M059J (cell line): ENCODE results near the gene HOXC10. TPM values are rescaled to one million over a fixed set of nuclear protein-coding genes. Genes with fewer than 3 reads are reported as not detected.
A peak's percentile ranks its signal among the peaks of the same experiment; 100 is the strongest.

Source experiments
- DNase-seq: peaks from one replicate; pipeline ENCODE4 v3.0.0-alpha.2; 2012; ENCODE audit warnings: low read depth
- total RNA-seq: library from RNA; depleted of rRNA; stranded (reverse); fragments of >200 nt; shearing (Covaris generic); gene quantifications from 2 replicates; pipeline ENCODE4 v1.2.3, GENCODE V29; 2014; rRNA removed

Gene HOXC10
- 15.0 and 15.3 TPM in 2 replicates for total RNA-seq

DNA sequence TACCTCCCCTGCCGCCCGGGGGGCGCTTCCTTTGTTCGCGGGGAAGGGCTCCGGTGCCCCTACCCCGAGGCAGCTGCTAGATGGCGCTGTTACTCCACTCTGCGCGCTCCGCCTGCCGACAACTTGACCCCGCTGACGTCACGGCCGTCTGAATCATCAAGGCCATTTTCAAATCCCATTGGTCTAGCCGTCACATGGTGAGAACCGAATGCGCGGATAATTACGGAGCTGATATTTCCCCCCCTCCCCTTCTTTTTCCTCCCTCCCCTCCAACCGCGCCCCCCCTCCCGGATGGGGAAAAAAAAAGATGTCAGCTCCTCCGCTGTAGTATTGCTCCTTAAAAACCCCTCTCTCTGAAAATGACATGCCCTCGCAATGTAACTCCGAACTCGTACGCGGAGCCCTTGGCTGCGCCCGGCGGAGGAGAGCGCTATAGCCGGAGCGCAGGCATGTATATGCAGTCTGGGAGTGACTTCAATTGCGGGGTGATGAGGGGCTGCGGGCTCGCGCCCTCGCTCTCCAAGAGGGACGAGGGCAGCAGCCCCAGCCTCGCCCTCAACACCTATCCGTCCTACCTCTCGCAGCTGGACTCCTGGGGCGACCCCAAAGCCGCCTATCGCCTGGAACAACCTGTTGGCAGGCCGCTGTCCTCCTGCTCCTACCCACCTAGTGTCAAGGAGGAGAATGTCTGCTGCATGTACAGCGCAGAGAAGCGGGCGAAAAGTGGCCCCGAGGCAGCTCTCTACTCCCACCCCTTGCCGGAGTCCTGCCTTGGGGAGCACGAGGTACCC is at the start of gene HOXC10:
HOXC10 (plus strand) TSS at position 246 of the 791 bp plus-strand sequence; CDS start at position 360, 114 bp downstream.
- DNase-seq: peak; percentile 94

DNA sequence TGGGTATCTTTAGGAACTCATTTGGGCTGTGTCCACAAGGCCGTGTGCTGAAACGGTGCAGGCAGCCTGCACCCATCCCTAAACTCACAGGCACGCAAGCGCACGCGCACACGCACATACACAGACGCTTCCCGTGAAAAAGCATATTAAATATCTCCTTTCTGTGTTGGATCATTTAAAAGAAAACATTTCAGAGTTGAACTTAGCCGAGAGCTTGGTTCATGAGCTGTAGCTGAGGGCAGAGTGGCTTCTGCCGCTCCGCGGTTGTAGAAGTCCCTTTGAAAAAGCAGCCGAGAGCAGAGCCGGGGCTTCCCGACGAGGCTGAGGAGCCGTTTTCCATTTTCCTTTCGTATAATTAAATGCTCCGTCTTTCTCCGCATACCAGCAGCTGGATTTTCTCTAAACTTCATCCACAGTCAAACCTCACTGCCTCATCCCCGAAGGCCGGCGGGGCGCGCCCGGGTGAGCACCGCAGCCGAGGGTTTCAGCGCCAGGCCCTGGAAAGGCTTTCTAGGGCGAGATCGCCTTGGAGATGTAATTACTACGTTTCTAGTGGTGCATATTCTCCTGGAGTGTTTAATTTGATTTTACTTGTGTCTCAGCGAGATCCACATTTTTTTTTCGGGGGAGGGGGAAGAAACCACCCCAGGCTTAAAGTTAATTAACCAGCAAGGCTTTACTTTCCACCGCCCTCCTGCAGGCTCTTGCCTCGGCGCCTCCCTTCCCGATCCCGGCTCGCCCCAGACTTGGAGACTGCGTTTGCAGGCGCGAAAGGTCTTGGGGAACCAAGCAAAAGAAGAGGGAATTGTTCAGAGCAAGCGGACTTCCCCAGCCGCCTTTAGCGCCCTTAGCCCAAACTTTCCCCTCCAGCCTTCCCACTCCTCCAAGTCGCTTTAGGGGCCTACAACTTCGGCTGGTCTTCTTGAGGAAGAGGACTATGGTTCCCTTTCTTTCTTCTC is 49.3 kb upstream of the HOXC10 start:
- no peak for DNase-seq

DNA sequence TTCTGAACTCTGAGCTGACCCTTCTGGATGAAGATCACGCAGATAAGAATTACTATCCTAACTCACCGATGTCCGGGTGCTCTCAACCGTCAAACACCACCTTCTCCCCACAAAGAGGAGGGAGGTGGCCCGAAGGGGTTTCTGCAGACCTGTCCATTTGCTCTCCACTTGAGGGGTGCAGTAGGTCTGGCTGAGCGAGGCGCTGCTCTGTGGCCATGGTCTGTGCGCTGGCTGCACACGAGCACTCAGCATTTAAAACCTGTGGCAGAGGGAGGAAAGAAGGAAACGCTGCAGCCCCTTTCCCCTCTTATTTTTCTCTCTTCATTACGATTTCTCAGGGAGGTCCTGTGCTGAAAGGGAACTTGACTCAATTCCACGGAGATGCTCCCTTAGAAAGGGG is 47.8 kb upstream of the HOXC10 start:
- DNase-seq: no peak

DNA sequence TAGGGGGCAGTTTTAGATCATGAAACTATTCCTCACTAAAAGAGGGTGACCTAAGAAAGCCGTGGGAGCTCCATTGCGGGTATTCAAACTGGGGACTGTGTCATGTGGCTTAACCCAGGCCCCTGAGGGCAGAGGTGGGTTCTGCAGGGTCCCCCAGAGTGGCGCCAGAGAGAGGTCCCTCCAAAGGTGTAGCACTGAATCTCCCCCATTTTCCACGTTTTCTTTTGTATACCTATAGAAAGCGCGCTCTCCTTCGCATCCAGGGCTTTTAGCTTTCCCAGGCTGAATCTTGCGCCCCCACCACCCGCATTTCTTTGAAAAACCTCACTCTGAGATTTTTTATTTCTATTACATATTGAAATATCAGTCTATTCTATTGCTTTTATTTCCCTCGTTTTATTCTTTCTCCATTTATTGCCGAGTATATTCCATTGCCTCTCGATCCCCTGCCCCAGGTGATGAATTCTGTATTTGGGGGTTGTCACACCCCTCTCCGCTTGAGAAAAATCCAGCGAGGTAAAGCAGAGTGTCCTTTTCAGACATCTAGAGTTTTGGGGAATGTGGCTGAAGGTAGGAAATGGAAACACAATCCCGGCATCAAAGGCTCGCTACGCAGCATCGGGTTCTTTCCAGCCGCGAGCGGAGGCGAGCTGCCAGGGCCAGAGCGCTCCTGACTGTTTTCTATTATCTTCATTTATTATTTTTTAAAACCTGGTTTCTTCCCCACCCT is 47.2 kb upstream of the HOXC10 start:
- DNase-seq: no peak

DNA sequence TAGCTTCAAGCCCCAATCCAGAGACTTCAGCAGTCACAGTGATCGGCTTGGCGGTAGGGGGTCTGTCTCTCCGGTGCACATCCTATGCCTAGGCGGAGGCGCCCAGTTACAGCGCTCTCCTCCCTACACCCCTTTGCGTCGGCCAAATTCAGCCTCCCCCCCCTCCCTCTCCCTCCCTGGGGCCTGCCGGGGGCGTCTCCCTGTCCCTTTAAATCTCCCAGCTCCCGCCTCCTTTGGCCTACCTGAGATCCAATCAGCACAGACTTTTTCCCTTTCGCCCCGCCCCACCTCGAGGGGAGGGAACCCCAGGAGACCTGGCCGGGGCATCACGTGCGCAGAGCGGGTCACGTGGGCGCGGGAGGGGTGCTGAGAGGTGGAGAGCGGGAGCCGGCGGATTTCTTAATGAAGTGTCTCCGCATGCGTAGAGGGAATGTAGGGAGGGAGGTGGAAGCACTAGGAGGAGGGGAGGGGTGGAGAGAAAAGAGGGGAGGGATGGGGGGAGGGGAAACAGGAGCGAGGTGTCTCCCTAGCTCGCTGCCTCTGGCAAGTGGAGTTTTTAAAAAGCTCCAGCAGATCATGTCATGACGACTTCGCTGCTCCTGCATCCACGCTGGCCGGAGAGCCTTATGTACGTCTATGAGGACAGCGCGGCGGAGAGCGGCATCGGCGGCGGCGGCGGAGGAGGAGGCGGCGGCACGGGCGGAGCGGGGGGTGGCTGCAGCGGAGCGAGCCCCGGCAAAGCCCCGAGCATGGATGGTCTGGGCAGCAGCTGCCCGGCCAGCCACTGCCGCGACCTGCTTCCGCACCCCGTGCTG is 46.4 kb upstream of the HOXC10 start, which contains the start of gene HOXC13:
HOXC13 (plus strand) TSS at position 506 of the 815 bp plus-strand sequence; CDS start at position 582, 76 bp downstream.
- DNase-seq: peak; percentile 100

DNA sequence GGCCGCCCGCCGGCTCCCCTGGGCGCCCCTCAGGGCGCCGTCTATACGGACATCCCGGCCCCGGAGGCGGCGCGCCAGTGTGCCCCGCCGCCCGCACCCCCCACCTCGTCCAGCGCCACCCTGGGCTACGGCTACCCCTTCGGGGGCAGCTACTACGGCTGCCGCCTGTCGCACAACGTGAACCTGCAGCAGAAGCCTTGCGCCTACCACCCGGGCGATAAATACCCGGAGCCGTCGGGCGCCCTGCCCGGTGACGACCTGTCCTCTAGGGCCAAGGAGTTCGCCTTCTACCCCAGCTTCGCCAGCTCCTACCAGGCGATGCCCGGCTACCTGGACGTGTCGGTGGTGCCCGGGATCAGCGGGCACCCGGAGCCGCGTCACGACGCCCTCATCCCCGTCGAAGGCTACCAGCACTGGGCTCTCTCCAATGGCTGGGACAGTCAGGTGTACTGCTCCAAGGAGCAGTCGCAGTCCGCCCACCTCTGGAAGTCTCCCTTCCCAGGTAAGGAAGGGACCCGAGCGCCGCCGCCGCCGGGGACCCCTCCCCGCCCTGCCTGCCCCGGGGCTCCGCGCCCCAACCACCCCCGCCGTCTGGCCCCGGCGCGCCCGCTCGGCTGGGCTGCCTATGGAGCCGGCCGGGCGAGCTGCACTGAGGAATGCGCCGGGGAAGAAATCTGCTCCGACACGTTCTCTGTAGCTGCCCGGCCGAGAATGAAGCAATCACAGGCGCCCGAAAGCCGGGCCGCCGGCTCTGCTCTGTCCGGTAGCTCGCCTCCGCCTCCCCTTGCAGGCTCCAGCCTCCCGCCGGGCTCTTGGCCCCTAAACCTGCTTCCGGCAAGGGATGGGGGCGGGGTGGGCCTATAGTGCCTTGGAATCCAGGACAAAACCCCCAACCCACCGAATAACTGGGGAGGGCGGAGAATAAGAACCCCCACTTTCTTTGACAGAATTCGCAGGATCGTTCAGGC is 45.5 kb upstream of the HOXC10 start:
- DNase-seq: peak; percentile 56

DNA sequence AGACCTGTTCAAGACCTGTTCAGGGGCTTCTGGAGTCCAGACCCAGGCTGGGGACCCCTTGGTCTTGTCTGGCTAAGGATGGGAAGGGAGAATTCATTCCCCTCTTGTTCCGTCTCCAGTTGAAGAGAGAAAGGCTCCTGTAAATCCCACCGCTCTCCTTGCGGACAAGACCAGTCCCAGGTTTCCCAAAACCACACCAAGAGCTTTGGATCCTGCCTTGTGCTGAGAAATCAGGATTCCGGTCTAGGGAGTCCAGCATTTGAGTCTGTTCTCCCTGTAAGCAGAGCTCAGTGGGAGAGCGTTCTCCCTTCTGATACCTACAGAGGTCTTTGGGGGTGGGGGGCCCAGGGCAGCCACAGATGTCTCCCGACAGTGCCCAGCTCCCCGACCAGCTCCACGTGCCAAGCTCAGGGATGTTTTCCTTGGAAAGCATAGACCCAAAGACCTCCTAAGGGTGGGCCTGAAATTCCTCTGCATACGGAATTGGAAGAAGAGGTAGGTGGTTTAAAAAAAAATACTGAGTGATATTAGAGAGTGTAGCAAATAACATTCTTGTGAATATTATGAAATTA is 44.4 kb upstream of the HOXC10 start:
- peak; percentile 31 for DNase-seq

DNA sequence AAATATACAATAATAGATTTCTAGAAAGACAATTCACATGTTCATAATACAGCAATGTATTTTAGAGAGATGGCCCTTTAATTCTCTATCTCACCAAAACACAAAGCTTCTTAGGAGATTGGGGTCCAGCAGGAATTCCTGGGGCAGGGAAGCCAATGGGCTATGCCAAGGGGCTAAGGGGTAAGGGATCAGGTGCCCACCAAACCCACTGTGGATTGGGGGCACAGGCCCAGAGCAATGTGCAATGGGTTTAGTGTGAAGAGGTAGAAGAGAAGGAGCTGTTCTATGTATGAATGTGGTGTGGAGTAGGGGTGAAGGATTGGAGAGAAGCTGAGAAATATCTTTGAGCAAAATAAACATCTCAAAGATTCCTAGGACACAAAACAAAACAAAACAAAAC is 43.8 kb upstream of the HOXC10 start:
- no peak for DNase-seq

DNA sequence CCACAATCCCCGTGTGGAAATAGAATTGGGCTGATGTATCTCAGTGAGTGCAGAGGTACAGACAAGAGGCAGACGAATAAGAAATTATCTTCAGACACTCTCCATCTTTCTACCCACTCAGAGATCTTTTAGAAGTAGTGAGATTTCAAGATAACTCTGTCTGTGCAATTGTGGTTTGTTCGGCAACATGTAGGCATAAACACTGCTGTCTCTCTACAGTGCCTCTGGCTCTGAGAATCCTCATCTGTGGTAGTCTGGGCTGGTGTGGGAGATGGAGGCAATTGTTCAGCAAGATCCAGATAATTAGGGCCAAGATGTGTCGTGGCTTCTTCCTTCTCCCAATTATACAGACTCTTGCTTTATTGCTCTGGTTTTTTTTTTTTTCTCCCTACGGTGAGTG is 43.2 kb upstream of the HOXC10 start:
- peak; percentile 75 for DNase-seq

DNA sequence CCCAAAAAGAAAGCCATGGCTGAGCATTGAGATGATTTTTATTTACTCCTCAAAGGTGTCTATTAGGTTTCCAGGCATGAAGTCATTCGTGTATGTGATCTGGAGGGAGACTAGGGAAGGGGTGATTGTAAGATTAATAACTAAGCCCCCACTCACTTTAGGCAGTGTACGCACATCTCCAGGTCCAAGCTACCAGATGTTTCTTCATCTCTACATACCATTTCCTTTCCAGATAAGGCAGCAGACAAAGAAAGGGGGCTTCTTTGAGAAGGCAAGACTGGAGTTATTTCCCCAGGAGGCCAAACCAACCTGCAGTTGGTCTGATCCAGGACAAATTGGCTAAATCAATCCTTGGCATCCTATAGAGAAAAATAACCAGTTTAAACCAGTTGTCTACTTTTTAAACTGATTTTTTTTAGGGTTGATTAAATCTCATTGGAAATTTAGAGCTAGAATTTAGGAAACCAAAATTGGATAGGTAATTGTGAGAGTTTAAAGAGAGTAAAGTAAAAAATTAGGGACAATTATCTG is 42.4 kb upstream of the HOXC10 start:
- no peak for DNase-seq

DNA sequence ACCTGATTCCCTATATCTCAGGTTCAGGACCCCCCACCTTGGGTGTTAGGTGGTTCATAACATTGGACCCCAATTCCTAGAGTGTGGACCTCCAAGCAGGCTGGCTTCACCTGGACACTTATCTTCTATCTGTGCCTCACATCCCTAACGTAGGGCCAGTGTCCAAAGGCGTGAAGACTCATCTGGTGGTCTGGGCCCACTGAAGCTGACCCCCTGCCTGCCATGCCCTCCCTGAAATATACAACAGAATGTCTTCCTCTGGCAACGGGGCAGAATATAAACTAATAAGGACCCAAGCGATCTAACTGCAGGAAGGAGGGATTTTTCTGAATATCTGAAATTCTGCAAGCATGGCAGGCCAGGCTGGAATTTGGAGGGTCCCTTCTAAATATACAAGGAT is 40.7 kb upstream of the HOXC10 start:
- no peak for DNase-seq

DNA sequence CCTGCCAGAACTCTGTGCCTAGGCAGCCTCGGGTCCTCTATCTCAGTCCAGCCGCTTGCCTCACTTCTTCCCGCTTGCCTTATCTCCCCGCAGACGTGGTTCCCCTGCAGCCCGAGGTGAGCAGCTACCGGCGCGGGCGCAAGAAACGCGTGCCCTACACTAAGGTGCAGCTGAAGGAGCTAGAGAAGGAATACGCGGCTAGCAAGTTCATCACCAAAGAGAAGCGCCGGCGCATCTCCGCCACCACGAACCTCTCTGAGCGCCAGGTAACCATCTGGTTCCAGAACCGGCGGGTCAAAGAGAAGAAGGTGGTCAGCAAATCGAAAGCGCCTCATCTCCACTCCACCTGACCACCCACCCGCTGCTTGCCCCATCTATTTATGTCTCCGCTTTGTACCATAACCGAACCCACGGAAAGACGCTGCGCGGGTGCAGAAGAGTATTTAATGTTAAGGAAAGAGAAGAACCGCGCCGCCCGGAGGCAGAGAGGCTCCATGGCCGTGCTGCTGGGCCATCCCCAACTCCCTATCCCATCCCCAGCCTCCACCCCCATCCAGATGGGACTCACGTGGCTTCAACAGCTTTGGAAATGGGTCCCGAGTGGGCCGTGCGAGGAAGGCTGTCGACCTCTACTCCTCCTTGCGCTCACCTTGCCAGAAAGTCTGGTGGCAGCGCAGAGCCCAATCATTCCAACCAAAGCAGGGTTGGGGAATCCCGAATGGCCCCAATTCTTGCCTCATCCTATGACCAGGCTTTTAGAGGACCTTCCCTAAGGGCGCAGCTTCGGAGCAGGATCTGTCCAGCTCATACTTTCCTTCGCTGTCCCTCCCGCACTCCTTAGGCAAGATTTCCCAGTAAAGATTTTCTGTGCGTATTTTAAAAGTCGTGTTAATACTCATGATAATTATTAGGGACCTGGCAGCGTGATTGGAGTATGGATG is 39.8 kb upstream of the HOXC10 start:
- no peak for DNase-seq

DNA sequence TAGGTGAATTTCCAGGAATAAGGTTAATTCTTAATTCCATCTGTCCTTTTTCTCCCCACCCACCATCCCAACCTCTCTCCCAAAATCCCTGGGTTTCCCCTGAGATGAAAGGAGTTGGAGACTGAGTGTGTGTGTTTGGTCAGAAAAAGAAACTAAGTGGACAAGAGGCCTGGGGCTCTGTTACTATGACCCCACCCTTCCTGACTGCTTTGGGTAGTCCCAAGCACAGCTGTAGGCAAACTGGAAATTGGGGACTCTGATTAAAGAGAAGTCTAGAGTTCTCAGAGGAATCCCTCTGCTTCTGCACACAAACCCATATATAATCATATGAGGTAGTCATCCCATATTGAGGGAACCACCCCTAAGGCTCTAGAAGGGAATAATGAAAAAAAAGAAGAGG is 37.2 kb upstream of the HOXC10 start:
- DNase-seq: no peak

DNA sequence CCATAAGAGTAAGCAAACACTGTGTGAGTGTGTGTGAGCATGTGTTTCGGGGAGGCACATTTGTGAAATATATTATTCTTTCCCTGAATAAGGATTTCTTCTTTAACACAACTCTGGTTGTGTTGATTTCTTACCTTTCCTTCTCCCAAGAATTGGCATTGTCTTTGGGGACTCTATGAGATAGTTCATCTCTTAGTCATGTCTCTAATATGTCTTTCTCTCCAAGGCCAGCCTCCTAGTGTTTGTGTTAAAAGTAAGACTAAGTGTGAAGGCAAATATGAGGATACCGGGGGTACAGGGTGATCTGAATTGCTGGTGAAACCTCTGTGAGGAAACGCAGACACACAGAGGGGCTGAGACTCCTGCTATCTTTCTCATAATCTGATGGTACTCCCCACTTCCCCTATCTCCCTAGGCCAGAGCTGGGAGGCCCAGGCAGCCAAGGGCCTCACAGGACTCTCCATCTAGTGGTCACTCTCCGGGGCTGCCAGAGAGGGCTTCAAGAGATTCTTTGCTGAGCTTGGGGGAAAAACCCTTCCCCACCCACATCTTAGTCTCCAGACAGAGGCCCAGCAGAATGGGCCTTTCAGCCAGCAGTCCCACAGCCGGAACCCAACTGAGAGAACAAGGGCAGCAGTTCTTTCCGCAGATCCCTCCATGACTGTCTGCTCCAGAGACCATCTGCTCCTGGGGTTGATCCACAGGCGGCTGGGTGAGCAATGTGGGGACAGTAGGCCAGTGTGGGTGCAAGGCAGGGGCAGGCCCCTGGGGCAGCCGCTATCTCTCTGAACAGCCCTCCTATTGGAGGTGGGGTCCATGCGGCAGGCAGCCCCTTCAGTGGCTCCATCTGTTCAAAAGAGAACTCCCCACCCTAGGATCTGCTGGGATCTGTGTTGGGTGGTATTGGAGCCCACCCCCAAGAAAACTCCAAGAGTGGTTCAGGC is 36.0 kb upstream of the HOXC10 start:
- peak; percentile 54 for DNase-seq

DNA sequence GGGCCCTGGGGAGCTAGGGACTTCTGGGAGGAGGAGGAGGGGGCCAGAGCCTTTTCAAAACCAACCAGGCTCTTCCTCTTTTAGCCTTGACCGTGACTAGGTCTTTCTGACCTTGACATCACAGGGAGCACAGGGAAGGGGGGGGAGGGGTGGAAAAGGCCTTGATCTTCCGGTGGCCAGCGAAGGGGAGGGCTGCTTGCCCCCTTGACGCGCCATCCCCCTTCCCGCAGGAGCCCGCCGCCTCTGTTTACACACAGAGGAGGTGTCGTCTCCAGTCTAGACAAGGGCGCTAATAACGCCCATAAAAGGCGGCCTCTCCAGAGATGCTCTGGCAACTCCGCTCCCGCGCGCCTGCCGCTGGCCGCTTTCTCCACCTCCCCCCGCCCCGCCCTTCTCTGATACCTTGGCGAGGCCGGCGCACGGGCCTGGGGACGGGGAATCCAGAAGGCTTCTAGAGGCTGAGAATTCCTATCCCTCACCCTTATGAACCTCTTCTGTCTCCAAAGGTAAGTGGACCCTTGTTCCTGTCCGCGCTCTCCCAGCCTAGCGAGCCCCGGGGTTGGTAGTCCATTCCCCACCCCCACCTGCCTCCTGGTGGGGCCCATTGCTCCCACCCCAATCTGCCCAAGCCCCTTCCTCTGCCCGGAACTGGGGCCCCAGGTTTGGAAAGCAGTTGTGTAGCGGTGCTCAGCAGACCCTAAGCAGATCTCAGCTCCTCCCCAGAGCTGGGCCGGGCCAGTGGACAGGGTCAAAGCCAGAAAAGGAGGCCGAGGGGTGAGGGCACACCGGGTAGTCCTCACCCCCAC is 35.1 kb upstream of the HOXC10 start:
- DNase-seq: no peak

DNA sequence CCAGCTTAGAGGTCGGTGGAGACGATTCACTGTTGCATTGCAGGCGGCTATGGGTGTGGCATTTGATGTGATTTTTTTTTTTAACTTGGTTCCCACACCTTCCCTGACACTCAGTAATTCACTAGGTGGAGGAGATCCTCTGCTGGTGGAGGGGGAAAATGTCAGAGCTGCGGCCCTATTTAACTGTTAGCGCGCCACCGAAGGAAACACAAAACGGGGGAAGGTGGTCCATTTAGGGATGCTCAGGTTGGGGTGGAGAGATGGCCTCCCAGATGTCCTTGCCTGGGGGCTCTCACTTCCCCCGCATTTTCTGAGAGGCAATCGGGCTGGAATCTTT is 34.5 kb upstream of the HOXC10 start:
- no peak for DNase-seq
